Tibial artery (tissue), 4 donors: ENCODE results near the gene B3GNT3.

ENCODE experiments used
- DNase-seq, 2 donors: peaks; one replicate each; pipeline ENCODE4 v3.0.0-alpha.2; 2019
- H3K27ac ChIP-seq, 2 donors: fragments of 200-600 bp; sonication (generic) in 1 of 2; 1 replicate in 1 of 2; 2 replicates in 1 of 2; pipeline ENCODE4 v1.5.1; 2018 to 2019; ENCODE audit warnings: mild to moderate bottlenecking in 1 of 2
- H3K27me3 ChIP-seq, 2 donors: fragments of 200-600 bp; sonication (generic) in 1 of 2; one replicate each; pipeline versions ENCODE4 v1.5.1 to v1.6.0; 2016 to 2019
- H3K36me3 ChIP-seq, 3 donors: fragments of 200-600 bp; sonication (generic) in 2 of 3; one replicate each; pipeline ENCODE4 v1.5.1; 2016 to 2019; ENCODE audit warnings: mild to moderate bottlenecking in 2 of 3
- H3K4me1 ChIP-seq, 4 donors: fragments of 200-600 bp; sonication (generic) in 2 of 4; 1 replicate in 3 of 4; 2 replicates in 1 of 4; pipeline ENCODE4 v1.5.1; 2016 to 2019
- H3K4me3 ChIP-seq, 2 donors: fragments of 200-600 bp; sonication (generic) in 1 of 2; 1 replicate in 1 of 2; 2 replicates in 1 of 2; pipeline ENCODE4 v1.5.1; 2018 to 2019; ENCODE audit warnings: mild to moderate bottlenecking in 2 of 2
- H3K9me3 ChIP-seq, 3 donors: fragments of 200-600 bp; sonication (generic) in 1 of 3; one replicate each; pipeline ENCODE4 v1.5.1; 2016 to 2019
- CTCF ChIP-seq, 2 experiments: fragments of 200-600 bp in 1 of 2; fragments of 450-650 bp in 1 of 2; IDR thresholded peaks; one replicate each; pipeline ENCODE4 v1.5.1; 2017 to 2019; ENCODE audit warnings: antibody characterized with exemption in 2 of 2, mild to moderate bottlenecking in 1 of 2, moderate library complexity in 1 of 2
- intact Hi-C: fragments of 100-400 bp; cut with DNase I; formaldehyde crosslinking; loops from one replicate; pipeline ENCODE4 v1.15.0; 2023; ENCODE audit warnings: low total_unique reads

The B3GNT3 gene

GRCh38 chr19:17762505-17763229 is 32.3 kb upstream of the B3GNT3 start:
- TF ChIP-seq CTCF (IDR thresholded peaks at IDR 0.05) = no peak
- no peak overlapping the region for H3K27ac ChIP-seq
- intact Hi-C loops = no loop called here

GRCh38 chr19:17764348-17764747 is 30.6 kb upstream of the B3GNT3 start:
- Histone ChIP-seq H3K36me3 (no peaks in the 10 kb centered on the region), H3K27ac (no peak overlapping the region), H3K9me3 (no peaks in the 10 kb centered on the region), H3K4me1 (peaks cover 0 to 8% (median 6%) of the 10 kb centered on the region in 4 donors), H3K27me3 (peaks cover 0 to 30% of the 10 kb centered on the region in 2 donors), H3K4me3 (no peak overlapping the region)
- intact Hi-C loops = no loop called here
- DNase-seq = no peak
- no peak for TF ChIP-seq CTCF (IDR thresholded peaks at IDR 0.05)

More at GRCh38 chr19:17762505-17763229, 32.3 kb upstream of the B3GNT3 start:
- H3K4me1 ChIP-seq = peaks cover 0 to 8% (median 6%) of the 10 kb centered on the region in 4 donors
- H3K27me3 ChIP-seq = peaks cover 0 to 30% of the 10 kb centered on the region in 2 donors
- no peaks in the 10 kb centered on the region for H3K36me3 ChIP-seq
- H3K4me3 ChIP-seq = no peak overlapping the region
- DNase-seq = no peak
- H3K9me3 ChIP-seq = no peaks in the 10 kb centered on the region

GRCh38 chr19:17765069-17765618 is 29.8 kb upstream of the B3GNT3 start:
- Histone ChIP-seq H3K27me3 (peaks cover 0 to 30% of the 10 kb centered on the region in 2 donors), H3K27ac (no peak overlapping the region), H3K4me1 (peaks cover 0 to 8% (median 6%) of the 10 kb centered on the region in 4 donors), H3K9me3 (no peaks in the 10 kb centered on the region), H3K36me3 (no peaks in the 10 kb centered on the region), H3K4me3 (no peak overlapping the region)
- intact Hi-C loops = loop anchor here (5.0 kb wide), 1 partner anchor 158 kb away; no protein-coding TSS in a partner anchor
- no peak for TF ChIP-seq CTCF (IDR thresholded peaks at IDR 0.05)
- peak; percentile 68 to 78 for DNase-seq

- no peak overlapping the region for H3K27ac ChIP-seq
- peaks cover 0 to 27% of the 10 kb centered on the region in 2 donors for H3K27me3 ChIP-seq
- peak; percentile 70 to 85 for DNase-seq
- peaks cover 0 to 8% (median 6%) of the 10 kb centered on the region in 4 donors for H3K4me1 ChIP-seq
- H3K4me3 ChIP-seq = no peak overlapping the region
- H3K36me3 ChIP-seq = no peaks in the 10 kb centered on the region
- intact Hi-C loops = loop anchor here (5.0 kb wide), 1 partner anchor 159 kb away; no protein-coding TSS in a partner anchor
- H3K9me3 ChIP-seq = no peaks in the 10 kb centered on the region
- TF ChIP-seq CTCF (IDR thresholded peaks at IDR 0.05) = peak; percentile 71 to 80
Observed at GRCh38 chr19:17766543-17767131, 28.3 kb upstream of the B3GNT3 start.

- intact Hi-C loops = loop anchor here (5.0 kb wide), 1 partner anchor 160 kb away; no protein-coding TSS in a partner anchor
- H3K4me3 ChIP-seq = no peak overlapping the region
- no peaks in the 10 kb centered on the region for H3K36me3 ChIP-seq
- H3K4me1 ChIP-seq = peaks cover 0 to 8% (median 6%) of the 10 kb centered on the region in 4 donors
- no peak overlapping the region for H3K27ac ChIP-seq
- DNase-seq = no peak
- H3K27me3 ChIP-seq = peaks cover 0 to 23% of the 10 kb centered on the region in 2 donors
- H3K9me3 ChIP-seq = no peaks in the 10 kb centered on the region
- TF ChIP-seq CTCF (IDR thresholded peaks at IDR 0.05) = no peak
Observed at GRCh38 chr19:17767559-17767958, 27.4 kb upstream of the B3GNT3 start.
